ENCODE measurements around the gene SYNJ2BP.
"Not testable (repeated sequence)": the region's sequence is repeated elsewhere in the genome, so short reads cannot be mapped to it uniquely, and the experiment has no call there.

Gene SYNJ2BP

GRCh38 chr14:70416725-70417349, at the start of gene SYNJ2BP:
TSS of gene SYNJ2BP (minus strand) at chr14:70417090. CDS start at chr14:70416963, 127 bp downstream.
- no peak for DNase-seq

GRCh38 chr14:70454731-70455130, 37.8 kb upstream of the SYNJ2BP start:
- DNase-seq = no peak

- no peak for DNase-seq
Measured at GRCh38 chr14:70451874-70452273, 35.0 kb upstream of the SYNJ2BP start, which contains the start of gene ADAM21. TSS of gene ADAM21 (plus strand) at chr14:70452174. CDS start at chr14:70457500, 5,326 bp downstream.

GRCh38 chr14:70448633-70449340, 31.9 kb upstream of the SYNJ2BP start:
- no peak for DNase-seq

- DNase-seq = no peak
Measured at GRCh38 chr14:70442750-70443149, 25.9 kb upstream of the SYNJ2BP start.

- DNase-seq = no peak
Measured at GRCh38 chr14:70441641-70442040, 24.8 kb upstream of the SYNJ2BP start.

GRCh38 chr14:70436867-70437266, 20.0 kb upstream of the SYNJ2BP start:
- no peak for DNase-seq

GRCh38 chr14:70426555-70426954, 9.7 kb upstream of the SYNJ2BP start:
- DNase-seq = not testable (repeated sequence)

- no peak for DNase-seq
Measured at GRCh38 chr14:70425354-70425753, 8.5 kb upstream of the SYNJ2BP start.

GRCh38 chr14:70422538-70422937, 5.6 kb upstream of the SYNJ2BP start:
- DNase-seq = no peak

GRCh38 chr14:70419270-70419931, 2.5 kb upstream of the SYNJ2BP start:
- not testable (repeated sequence) for DNase-seq

- no peak for DNase-seq
Measured at GRCh38 chr14:70416338-70416724, 559 bp downstream of the SYNJ2BP start.

- DNase-seq = no peak
Measured at GRCh38 chr14:70415788-70416187, 1.1 kb downstream of the SYNJ2BP start.

GRCh38 chr14:70407621-70408020, 9.3 kb downstream of the SYNJ2BP start:
- no peak for DNase-seq

GRCh38 chr14:70406216-70406615, 10.7 kb downstream of the SYNJ2BP start:
- DNase-seq = not testable (repeated sequence)

GRCh38 chr14:70403335-70403734, 13.6 kb downstream of the SYNJ2BP start:
- DNase-seq = not testable (repeated sequence)

- no peak for DNase-seq
Measured at GRCh38 chr14:70401643-70402042, 15.2 kb downstream of the SYNJ2BP start.

GRCh38 chr14:70398706-70399431, 18.0 kb downstream of the SYNJ2BP start:
- no peak for DNase-seq

- no peak for DNase-seq
Measured at GRCh38 chr14:70398280-70398679, 18.6 kb downstream of the SYNJ2BP start.

GRCh38 chr14:70397746-70398145, 19.1 kb downstream of the SYNJ2BP start:
- no peak for DNase-seq

- DNase-seq = no peak
Measured at GRCh38 chr14:70394674-70395306, 22.1 kb downstream of the SYNJ2BP start.

GRCh38 chr14:70392676-70393075, 24.2 kb downstream of the SYNJ2BP start:
- DNase-seq = no peak

Data from GOT3 (cell line).